Breast epithelium (tissue), 3 donors: ENCODE results near the gene OR2T33.

ENCODE experiments used
- CTCF ChIP-seq, 3 donors: fragments of 450-650 bp; IDR thresholded peaks; one replicate each; pipeline ENCODE4 v1.5.1; 2016 to 2017; ENCODE audit warnings: antibody characterized with exemption in 3 of 3, mild to moderate bottlenecking in 3 of 3, moderate library complexity in 3 of 3
- POLR2A ChIP-seq: fragments of 450-650 bp; IDR thresholded peaks from one replicate; pipeline ENCODE4 v1.6.1; 2016; ENCODE audit warnings: antibody characterized with exemption, mild to moderate bottlenecking, moderate library complexity

DNA sequence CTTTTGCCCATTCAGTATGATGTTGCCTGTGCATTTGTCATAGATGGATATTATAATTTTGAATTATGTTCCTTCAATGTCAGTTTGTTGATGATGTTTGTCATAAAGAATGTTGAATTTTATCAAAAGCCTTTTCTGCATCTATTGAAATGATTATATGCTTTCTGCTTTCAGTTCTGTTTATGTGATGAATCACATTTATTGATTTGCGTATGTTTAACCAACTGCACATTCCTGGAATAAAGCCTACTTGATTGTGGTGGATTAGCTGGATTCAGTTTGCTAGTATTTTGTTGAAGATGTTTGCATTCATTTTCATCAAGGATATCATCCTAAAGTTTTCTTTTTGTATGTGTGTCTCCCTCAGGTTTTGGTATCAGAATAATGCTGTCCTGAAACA, 52.2 kb downstream of the OR2T33 start:
- no peak for TF ChIP-seq CTCF (IDR thresholded peaks at IDR 0.05)
- TF ChIP-seq POLR2A, result no peak
